A673 (cell line): ENCODE measurements around the gene TRAF1.

Experiments used
- CTCF ChIP-seq: fragments of 300-800, 200-600 bp; sonication (generic); conservative IDR thresholded peaks from 2 replicates; pipeline ENCODE4 v1.5.1; 2017; ENCODE audit warnings: low read depth, mild to moderate bottlenecking, antibody characterized with exemption, low read length, moderate library complexity, mixed read lengths
- EZH2 ChIP-seq: fragments of 200-600 bp; sonication (generic); IDR thresholded peaks from 2 replicates; pipeline ENCODE4 v1.6.1; 2017; ENCODE audit warnings: borderline replicate concordance, low read depth, mild to moderate bottlenecking, mixed read lengths, antibody characterized with exemption, low read length; ENCODE audit not compliant: poor library complexity, severe bottlenecking

- no peak for TF ChIP-seq CTCF
- no peak for TF ChIP-seq EZH2
Measured at GRCh38 chr9:120891245-120891883, 35.2 kb downstream of the TRAF1 start.
